AG09319 (cell line): ENCODE results near the gene DMBT1.

Experiments used
- DNase-seq: peaks from one replicate; pipeline ENCODE4 v3.0.0-alpha.2; 2010; ENCODE audit warnings: low read depth; ENCODE audit errors: extremely low read depth
- CTCF ChIP-seq: IDR thresholded peaks from 2 replicates; pipeline ENCODE4 v1.5.1; 2011; ENCODE audit warnings: low read depth, mild to moderate bottlenecking, inconsistent platforms, low read length, moderate library complexity

The DMBT1 gene

GRCh38 chr10:122646511-122647382 lies 86.2 kb downstream of the DMBT1 start:
- DNase-seq = no peak
- TF ChIP-seq CTCF = no peak

GRCh38 chr10:122647383-122647968 lies 86.9 kb downstream of the DMBT1 start:
- DNase-seq = no peak
- no peak for TF ChIP-seq CTCF

- TF ChIP-seq CTCF = peak; percentile 59
- no peak for DNase-seq
These were observed 88.3 kb downstream of the DMBT1 start for GRCh38 chr10:122648599-122649428.

- TF ChIP-seq CTCF = no peak
- DNase-seq = no peak
These were observed 89.3 kb downstream of the DMBT1 start for GRCh38 chr10:122649903-122650302.

GRCh38 chr10:122650331-122650730 lies 89.8 kb downstream of the DMBT1 start:
- no peak for TF ChIP-seq CTCF

GRCh38 chr10:122655524-122656307 lies 95.2 kb downstream of the DMBT1 start:
- TF ChIP-seq CTCF = no peak
- DNase-seq = no peak

More at GRCh38 chr10:122650331-122650730, 89.8 kb downstream of the DMBT1 start:
- DNase-seq = no peak
